Measurements from ENCODE around the gene EEPD1. TPM values are rescaled to one million over a fixed set of nuclear protein-coding genes. Genes with fewer than 3 reads are reported as not detected.

EEPD1 gene
- total RNA-seq, 2 donors from 2014 or later, result 4.0 to 6.8 TPM

- no peaks in the 10 kb centered on the region for H3K36me3 ChIP-seq
- H3K4me1 ChIP-seq, result peaks cover 0 to 52% of the 10 kb centered on the region in 2 donors
- H3K27ac ChIP-seq, result no peak overlapping the region
- DNase-seq (ENCODE audit: low spot score), result no peak
- H3K4me3 ChIP-seq, result no peak overlapping the region
- no peaks in the 10 kb centered on the region for H3K9me3 ChIP-seq
- no peak for TF ChIP-seq CTCF (IDR thresholded peaks at IDR 0.05)
- H3K27me3 ChIP-seq, result no peaks in the 10 kb centered on the region
These were observed 146.8 kb downstream of the EEPD1 start for GRCh38 chr7:36299823-36300341.

- no peaks in the 10 kb centered on the region for H3K9me3 ChIP-seq
- no peaks in the 10 kb centered on the region for H3K27me3 ChIP-seq
- H3K36me3 ChIP-seq, result no peaks in the 10 kb centered on the region
- peak overlapping the region; percentile 25 to 41 for H3K27ac ChIP-seq
- no peak overlapping the region for H3K4me3 ChIP-seq
- peaks cover 0 to 56% of the 10 kb centered on the region in 2 donors for H3K4me1 ChIP-seq
- peak; percentile 73 for DNase-seq (ENCODE audit: low spot score)
- TF ChIP-seq CTCF (IDR thresholded peaks at IDR 0.05), result no peak
These were observed 147.8 kb downstream of the EEPD1 start for GRCh38 chr7:36300696-36301350.

GRCh38 chr7:36301914-36302771, 149.1 kb downstream of the EEPD1 start:
- Histone ChIP-seq H3K4me1 (peaks cover 0 to 56% of the 10 kb centered on the region in 2 donors), H3K27ac (peak overlapping the region; percentile 62 to 91), H3K36me3 (no peaks in the 10 kb centered on the region), H3K27me3 (no peaks in the 10 kb centered on the region), H3K9me3 (no peaks in the 10 kb centered on the region), H3K4me3 (no peak overlapping the region)
- no peak for TF ChIP-seq CTCF (IDR thresholded peaks at IDR 0.05)
- no peak for DNase-seq (ENCODE audit: low spot score)

- no peaks in the 10 kb centered on the region for H3K27me3 ChIP-seq
- no peaks in the 10 kb centered on the region for H3K9me3 ChIP-seq
- no peak for TF ChIP-seq CTCF (IDR thresholded peaks at IDR 0.05)
- no peak overlapping the region for H3K4me3 ChIP-seq
- DNase-seq (ENCODE audit: low spot score), result peak; percentile 93
- peak overlapping the region; percentile 82 to 91 for H3K27ac ChIP-seq
- no peaks in the 10 kb centered on the region for H3K36me3 ChIP-seq
- peaks cover 0 to 56% of the 10 kb centered on the region in 2 donors for H3K4me1 ChIP-seq
These were observed 150.4 kb downstream of the EEPD1 start for GRCh38 chr7:36303202-36304098.

GRCh38 chr7:36304099-36304425, 151.0 kb downstream of the EEPD1 start:
- no peak for DNase-seq (ENCODE audit: low spot score)
- TF ChIP-seq CTCF (IDR thresholded peaks at IDR 0.05), result no peak
- peaks cover 0 to 56% of the 10 kb centered on the region in 2 donors for H3K4me1 ChIP-seq
- no peaks in the 10 kb centered on the region for H3K27me3 ChIP-seq
- H3K4me3 ChIP-seq, result no peak overlapping the region
- no peaks in the 10 kb centered on the region for H3K9me3 ChIP-seq
- no peaks in the 10 kb centered on the region for H3K36me3 ChIP-seq
- H3K27ac ChIP-seq, result peak overlapping the region; percentile 82 to 91

Measured in right atrium auricular region (tissue), 2 donors.